Adrenal gland (tissue), 12 donors: Measurements from ENCODE around the gene CCDC159. TPM values are rescaled to one million over a fixed set of nuclear protein-coding genes. Genes with fewer than 3 reads are reported as not detected.
"Not testable (repeated sequence)": the region's sequence is repeated elsewhere in the genome, so short reads cannot be mapped to it uniquely, and the experiment has no call there.

Source experiments
- DNase-seq, 7 donors: peaks; one replicate each; pipeline ENCODE4 v3.0.0-alpha.2; 2019 to 2020
- H3K27ac ChIP-seq, 5 donors: fragments of 200-600 bp; sonication (generic) in 4 of 5; 1 replicate in 3 of 5; 2 replicates in 2 of 5; pipeline versions ENCODE4 v1.5.1 to v1.8.0; 2016 to 2020; ENCODE audit warnings: mild to moderate bottlenecking in 1 of 5
- H3K27me3 ChIP-seq: fragments of 200-600 bp; 2 replicates; pipeline ENCODE4 v1.8.0; 2021
- H3K36me3 ChIP-seq, 2 donors: fragments of 200-600 bp; replicated peaks in 1 of 2; 1 replicate in 1 of 2; 2 replicates in 1 of 2; pipeline versions ENCODE4 v1.5.1 to v1.8.0; 2018 to 2022
- H3K4me1 ChIP-seq, 2 donors: fragments of 200-600 bp; replicated peaks in 1 of 2; 1 replicate in 1 of 2; 2 replicates in 1 of 2; pipeline versions ENCODE4 v1.5.1 to v1.8.0; 2018 to 2021
- H3K4me3 ChIP-seq, 4 donors: fragments of 200-600 bp; sonication (generic) in 3 of 4; one replicate each; pipeline ENCODE4 v1.5.1; 2016 to 2018
- H3K9me3 ChIP-seq, 3 donors: fragments of 200-600 bp; sonication (generic) in 1 of 3; replicated peaks in 1 of 3; 1 replicate in 2 of 3; 2 replicates in 1 of 3; pipeline versions ENCODE4 v1.5.1 to v1.8.0; 2016 to 2021
- POLR2A ChIP-seq, 2 donors: fragments of 450-650 bp; IDR thresholded peaks; one replicate each; pipeline ENCODE4 v1.6.1; 2017; ENCODE audit warnings: antibody characterized with exemption in 2 of 2, mild to moderate bottlenecking in 2 of 2, moderate library complexity in 1 of 2
- WGBS, 4 donors: extraction: QIAGEN DNeasy Blood & Tissue Kit in 2 of 4; methylation state at CpG; one replicate each; pipeline versions ENCODE4 v1.1.5 to v1.1.7; 2013 to 2017; 5-methylcytosine and 5-hydroxymethylcytosine counted together
- intact Hi-C, 2 donors: fragments of 100-400 bp; cut with DNase I; formaldehyde crosslinking; loops; one replicate each; pipeline versions ENCODE4 v1.14.1 to v1.15.0; 2022 to 2023
- polyA plus RNA-seq, 3 donors: library from polyadenylated mRNA; stranded (reverse); fragments of 200-250 nt in 2 of 3; fragments of 350-450 nt in 1 of 3; fragmentation: Illumina TruSeq in 1 of 3; extraction: RNeasy Lipid Tissue Mini Kit (QIAGEN cat#74804) in 1 of 3; gene quantifications; one replicate each; pipeline ENCODE4 v1.2.3, GENCODE V29; 2013 to 2014
- total RNA-seq, 9 donors: library from RNA; depleted of rRNA in 4 of 9; stranded (reverse); fragments of >200 nt in 4 of 9; fragments of 120-200 nt in 1 of 9; fragmentation: NEBNext Ultra II Directional in 1 of 9; extraction: Animal tissue kit (Norgen Biotek cat#: 25700) in 1 of 9; gene quantifications; one replicate each; pipeline versions ENCODE4 v1.1.0 to v1.2.4, GENCODE V29; 2013 to 2023
- TF ChIP-seq, protein P1 (sequence below), 6 experiments: fragments of 450-650 bp in 4 of 6; fragments of 200-600 bp in 2 of 6; sonication (generic) in 1 of 6; IDR thresholded peaks; 1 replicate in 5 of 6; 2 replicates in 1 of 6; pipeline versions ENCODE4 v1.5.1 to v1.8.0; 2016 to 2021; ENCODE audit warnings: antibody characterized with exemption in 6 of 6, mild to moderate bottlenecking in 2 of 6, moderate library complexity in 1 of 6
- donor health status: healthy with polysubstance abuse.
- donor health status: Bipolar disorder and iron deficiency.
- donor health status: DM: yes; HTN: yes; CAD: no.
- donor health status: DM: no; HTN: no; CAD: no.
- donor health status: DM: no; HTN: no; CAD: no.
- donor health status: DM: yes; HTN: yes; CAD: no.

CCDC159 gene
- total and polyA plus RNA-seq, 12 donors: 24.1 to 479 (median 58.8) TPM

DNA sequence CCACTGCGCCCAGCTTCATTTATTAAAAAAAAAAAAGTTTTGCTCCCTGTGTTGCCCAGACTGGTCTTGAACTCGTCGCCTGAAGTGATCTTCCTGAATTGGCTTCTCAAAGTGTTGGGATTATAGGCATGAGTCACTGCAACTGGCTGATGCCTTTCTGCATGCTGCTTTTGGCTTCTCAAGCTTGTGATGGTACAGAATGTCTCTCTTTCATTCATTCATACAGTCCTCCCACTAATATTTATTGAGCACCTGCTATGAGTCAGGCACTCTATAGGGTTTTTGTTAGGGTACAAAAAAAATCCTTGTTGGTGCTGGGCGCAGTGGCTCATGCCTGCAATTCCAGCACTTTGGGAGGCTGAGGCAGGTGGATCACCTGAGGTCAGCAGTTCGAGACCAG lies 41.4 kb upstream of the CCDC159 start:
- 83 to 87% (median 86%) methylated on average over 5 of the region's 5 CpGs for WGBS, 4 donors
- intact Hi-C loops: no loop called here
- TF ChIP-seq POLR2A (IDR thresholded peaks at IDR 0.05): no peak
- TF ChIP-seq, protein P1, sequence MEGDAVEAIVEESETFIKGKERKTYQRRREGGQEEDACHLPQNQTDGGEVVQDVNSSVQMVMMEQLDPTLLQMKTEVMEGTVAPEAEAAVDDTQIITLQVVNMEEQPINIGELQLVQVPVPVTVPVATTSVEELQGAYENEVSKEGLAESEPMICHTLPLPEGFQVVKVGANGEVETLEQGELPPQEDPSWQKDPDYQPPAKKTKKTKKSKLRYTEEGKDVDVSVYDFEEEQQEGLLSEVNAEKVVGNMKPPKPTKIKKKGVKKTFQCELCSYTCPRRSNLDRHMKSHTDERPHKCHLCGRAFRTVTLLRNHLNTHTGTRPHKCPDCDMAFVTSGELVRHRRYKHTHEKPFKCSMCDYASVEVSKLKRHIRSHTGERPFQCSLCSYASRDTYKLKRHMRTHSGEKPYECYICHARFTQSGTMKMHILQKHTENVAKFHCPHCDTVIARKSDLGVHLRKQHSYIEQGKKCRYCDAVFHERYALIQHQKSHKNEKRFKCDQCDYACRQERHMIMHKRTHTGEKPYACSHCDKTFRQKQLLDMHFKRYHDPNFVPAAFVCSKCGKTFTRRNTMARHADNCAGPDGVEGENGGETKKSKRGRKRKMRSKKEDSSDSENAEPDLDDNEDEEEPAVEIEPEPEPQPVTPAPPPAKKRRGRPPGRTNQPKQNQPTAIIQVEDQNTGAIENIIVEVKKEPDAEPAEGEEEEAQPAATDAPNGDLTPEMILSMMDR (IDR thresholded peaks at IDR 0.05): no peak

DNA sequence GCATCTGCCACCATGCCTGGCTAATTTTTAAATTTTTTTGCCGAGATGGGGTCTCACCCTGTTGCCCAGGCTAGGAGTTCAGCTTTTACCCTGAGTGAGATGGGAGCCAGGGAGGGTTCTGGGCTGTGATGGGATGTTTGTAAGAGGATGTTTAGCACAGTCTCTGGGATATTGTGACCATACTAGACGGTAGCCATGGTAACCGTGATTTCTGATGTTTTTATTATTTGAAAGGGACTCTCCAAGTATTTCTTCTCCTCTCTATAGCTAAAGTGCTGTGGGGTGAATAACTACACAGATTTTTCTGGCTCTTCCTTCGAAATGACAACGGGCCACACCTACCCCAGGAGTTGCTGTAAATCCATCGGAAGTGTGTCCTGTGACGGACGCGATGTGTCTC lies 40.0 kb upstream of the CCDC159 start:
- DNase-seq: no peak
- Histone ChIP-seq H3K36me3 (no peaks in the 10 kb centered on the region), H3K27me3 (no peaks in the 10 kb centered on the region), H3K9me3 (no peaks in the 10 kb centered on the region), H3K4me1 (no peaks in the 10 kb centered on the region), H3K27ac (no peak overlapping the region), H3K4me3 (no peak overlapping the region)
- intact Hi-C loops: no loop called here
- no peak for TF ChIP-seq POLR2A (IDR thresholded peaks at IDR 0.05)
- TF ChIP-seq, protein P1 (IDR thresholded peaks at IDR 0.05): no peak
- WGBS, 4 donors: 72 to 86% (median 75%) methylated on average over 9 of the region's 9 CpGs

More for the DNA sequence above, 41.4 kb upstream of the CCDC159 start:
- DNase-seq: no peak
- no peaks in the 10 kb centered on the region for H3K27me3 ChIP-seq
- no peak overlapping the region for H3K4me3 ChIP-seq
- H3K4me1 ChIP-seq: no peaks in the 10 kb centered on the region
- H3K27ac ChIP-seq: no peak overlapping the region
- no peaks in the 10 kb centered on the region for H3K36me3 ChIP-seq
- H3K9me3 ChIP-seq: no peaks in the 10 kb centered on the region

DNA sequence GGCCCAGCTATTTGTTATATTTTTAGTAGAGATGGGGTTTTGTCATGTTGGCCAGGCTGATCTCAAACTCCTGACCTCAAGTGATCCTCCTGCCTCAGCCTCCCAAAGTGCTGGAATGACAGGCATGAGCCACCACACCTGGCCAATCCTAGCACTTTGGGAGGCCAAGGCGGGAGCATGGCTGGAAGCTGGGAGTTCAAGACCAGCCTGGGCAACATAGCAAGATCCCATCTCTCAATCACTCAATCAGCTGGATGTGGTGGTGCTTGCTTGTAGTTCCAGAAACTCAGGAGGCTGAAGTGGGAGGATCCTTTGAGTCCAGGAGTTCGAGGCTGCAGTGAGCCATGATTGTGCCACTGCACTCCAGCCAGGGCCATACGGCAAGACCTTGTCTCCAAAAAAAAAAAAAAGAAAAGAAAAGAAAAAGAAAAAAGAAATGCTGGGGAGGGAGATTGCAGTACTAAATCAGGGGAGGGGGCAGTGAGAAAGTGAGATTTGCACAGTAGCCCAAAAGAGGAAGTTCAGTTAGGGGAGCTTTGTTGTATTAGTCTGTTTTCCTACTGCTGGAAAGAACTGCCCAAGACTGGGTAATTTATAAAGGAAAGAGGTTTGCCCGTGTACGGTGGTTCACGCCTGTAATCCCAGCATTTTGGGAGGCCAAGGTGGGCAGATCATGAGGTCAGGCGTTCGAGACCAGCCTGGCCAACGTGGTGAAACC lies 25.9 kb upstream of the CCDC159 start:
- H3K27ac ChIP-seq, H3K9me3 ChIP-seq, H3K4me3 ChIP-seq, intact Hi-C loops, H3K36me3 ChIP-seq, DNase-seq, H3K27me3 ChIP-seq: not testable (repeated sequence)
- whole genome bisulfite sequencing, 4 donors: 66 to 79% (median 71%) methylated on average over 6 to 9 of the region's 9 CpGs
- H3K4me1 ChIP-seq: peaks cover 12 to 18% of the 10 kb centered on the region in 2 donors

DNA sequence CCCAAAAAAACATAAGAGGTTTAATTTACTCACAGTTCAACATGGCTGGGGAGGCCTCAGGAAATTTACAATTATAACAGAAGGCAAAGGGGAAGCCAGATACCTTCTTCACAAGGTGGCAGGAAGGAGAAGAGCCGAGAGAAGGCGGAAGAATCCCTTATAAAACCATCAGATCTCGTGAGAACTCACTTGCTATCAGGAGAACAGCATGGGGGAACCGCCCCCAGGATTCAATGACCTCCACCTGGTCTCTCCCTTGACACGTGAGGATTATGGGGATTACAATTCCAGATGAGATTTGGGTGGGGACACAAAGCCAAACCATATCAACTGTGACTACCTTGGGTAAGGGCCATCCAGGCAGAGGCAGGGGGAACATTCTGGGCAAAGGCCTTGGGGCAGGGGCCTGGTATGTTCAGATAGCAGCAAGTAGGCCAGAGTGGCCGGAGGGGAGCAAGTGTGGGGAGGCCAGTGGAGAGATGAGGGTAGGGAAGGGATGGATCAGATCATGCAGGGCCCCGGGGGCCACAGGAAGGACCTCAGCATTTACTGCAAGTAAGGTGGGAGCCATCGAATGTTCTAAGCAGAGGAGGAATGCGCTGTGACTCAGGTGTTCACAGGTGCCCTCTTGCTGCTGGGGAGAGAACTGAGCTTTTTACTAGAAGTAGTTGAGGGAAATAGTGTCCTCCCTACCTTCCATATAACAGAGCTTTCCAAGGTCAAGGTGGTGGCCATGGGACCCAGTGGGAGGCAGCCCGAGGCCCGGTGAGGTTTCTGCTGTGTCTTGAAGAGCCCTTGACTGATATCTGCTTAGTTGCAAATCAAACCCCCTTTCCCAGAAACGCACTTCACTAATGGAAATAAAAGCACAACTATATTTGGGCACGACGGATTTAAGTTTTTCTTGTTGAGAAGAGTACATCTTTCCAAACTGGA lies 24.9 kb upstream of the CCDC159 start:
- H3K9me3 ChIP-seq: no peaks in the 10 kb centered on the region
- no peak for DNase-seq
- H3K36me3 ChIP-seq: no peaks in the 10 kb centered on the region
- WGBS, 4 donors: 67 to 77% (median 72%) methylated on average over 14 of the region's 14 CpGs
- peaks cover 12 to 18% of the 10 kb centered on the region in 2 donors for H3K4me1 ChIP-seq
- no peak for TF ChIP-seq POLR2A (IDR thresholded peaks at IDR 0.05)
- TF ChIP-seq, protein P1 (IDR thresholded peaks at IDR 0.05): no peak
- intact Hi-C loops: no loop called here
- no peak overlapping the region for H3K27ac ChIP-seq
- no peaks in the 10 kb centered on the region for H3K27me3 ChIP-seq
- no peak overlapping the region for H3K4me3 ChIP-seq
